ENCODE results near the gene SNAI3.

SNAI3 gene

DNA sequence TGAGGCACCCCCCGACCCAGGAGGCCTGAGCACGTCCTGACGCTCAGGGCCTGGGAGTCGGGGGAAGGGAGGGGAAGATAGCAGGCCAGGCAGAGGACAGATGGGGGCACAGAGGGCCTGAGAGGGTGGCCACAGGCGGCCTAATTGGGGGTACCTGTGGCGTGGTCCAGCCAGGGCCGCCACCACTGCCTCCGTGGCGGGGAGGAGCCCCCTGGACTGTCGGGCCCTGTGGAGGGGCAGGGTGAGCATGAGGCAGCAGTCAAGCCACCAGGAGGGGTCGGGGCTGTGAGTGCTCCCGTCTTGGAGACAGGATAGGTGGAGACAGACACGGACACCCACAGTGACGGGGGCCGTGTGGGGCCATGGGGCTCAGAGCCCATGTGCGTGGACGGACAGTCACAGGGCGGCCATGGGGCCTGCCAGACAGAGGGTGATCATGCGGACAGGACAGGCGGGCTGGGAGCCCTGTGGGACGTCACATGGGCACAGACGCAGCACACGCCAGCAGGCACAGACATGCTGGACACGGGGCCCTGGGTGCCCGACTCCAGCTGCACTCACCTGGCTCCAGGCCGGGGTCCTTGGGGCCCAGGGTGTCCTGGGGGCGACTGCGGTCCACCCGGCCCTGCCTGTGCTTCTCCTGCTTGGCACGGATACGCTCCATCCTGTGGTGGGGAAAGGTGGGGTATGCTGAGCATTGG lies 38.7 kb upstream of the SNAI3 start:
- TF ChIP-seq, protein P1, sequence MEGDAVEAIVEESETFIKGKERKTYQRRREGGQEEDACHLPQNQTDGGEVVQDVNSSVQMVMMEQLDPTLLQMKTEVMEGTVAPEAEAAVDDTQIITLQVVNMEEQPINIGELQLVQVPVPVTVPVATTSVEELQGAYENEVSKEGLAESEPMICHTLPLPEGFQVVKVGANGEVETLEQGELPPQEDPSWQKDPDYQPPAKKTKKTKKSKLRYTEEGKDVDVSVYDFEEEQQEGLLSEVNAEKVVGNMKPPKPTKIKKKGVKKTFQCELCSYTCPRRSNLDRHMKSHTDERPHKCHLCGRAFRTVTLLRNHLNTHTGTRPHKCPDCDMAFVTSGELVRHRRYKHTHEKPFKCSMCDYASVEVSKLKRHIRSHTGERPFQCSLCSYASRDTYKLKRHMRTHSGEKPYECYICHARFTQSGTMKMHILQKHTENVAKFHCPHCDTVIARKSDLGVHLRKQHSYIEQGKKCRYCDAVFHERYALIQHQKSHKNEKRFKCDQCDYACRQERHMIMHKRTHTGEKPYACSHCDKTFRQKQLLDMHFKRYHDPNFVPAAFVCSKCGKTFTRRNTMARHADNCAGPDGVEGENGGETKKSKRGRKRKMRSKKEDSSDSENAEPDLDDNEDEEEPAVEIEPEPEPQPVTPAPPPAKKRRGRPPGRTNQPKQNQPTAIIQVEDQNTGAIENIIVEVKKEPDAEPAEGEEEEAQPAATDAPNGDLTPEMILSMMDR (IDR thresholded peaks at IDR 0.05), result no peak

DNA sequence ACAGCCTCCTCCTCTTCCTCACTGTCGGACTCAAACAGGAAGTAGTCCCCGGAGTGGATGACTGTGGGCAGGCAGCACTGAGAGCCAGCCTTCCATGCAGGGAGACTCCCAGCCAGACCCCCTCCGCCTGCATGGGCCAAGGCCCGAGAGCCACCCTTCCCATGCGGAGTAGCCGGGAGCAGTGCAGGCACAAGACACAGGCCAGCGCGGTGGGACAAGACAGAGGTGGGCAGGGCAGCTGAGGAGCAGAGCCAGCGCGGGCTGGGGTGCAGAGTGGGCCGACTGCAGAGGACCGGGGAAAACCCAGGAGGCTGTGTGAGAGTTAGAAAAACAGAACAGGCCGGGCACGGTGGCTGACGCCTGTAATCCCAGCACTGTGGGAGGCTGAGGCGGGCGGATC lies 37.6 kb upstream of the SNAI3 start:
- TF ChIP-seq, protein P1 (IDR thresholded peaks at IDR 0.05), result no peak

DNA sequence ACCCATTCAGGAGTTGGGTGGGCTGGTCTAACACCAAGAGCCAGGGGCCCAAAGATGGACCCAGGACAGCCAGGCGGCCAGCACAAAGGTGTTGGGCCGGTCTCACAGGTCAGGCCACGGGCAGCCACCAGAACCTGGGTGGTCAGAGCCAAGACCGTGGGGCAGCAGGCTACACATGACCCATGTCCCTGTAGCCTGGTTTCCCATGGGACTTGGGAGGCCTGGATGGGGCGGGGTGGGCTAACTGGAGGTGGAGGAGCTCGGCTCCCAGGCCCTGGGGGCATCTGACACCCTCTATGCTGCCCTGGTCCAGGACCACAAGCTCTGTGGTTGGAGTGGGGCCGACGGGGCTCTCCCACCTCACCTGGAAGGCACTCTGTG lies 37.2 kb upstream of the SNAI3 start:
- TF ChIP-seq, protein P1 (IDR thresholded peaks at IDR 0.05), result no peak

DNA sequence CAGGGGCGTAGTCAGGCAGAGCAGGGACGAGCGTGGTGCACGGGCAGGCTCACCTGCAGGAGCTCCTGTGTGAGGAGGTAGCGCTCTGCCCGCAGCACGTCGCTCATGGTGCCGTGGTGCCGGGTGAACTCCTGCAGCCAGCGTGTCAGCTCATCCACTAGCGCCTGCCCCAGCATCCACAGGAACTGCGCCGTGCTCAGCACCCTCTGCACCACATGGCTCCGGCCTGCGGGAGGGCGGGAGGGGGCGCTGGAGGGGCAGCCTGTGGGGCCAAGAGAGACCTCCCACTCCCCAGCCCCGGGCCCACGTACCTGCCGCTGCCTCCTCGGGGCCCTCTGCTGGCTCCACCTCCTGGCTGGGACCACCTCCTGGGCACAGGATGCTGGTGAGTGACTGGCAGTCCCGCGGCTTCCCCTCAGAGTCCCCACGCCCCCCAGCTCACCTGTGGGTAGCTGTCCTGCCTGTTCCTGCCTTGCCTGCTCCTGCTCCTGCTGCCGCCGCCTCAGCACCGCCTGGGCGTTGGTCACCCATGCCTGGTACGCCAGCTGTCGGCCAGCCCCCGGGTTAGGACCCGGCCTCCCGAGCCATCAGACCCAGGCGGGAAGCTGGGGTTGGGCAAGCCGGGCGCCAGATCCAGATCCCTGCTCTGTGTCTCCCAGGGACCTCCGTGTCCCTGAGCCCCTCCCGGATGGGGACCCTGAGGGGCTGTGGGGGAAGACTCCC lies 36.6 kb upstream of the SNAI3 start:
- TF ChIP-seq, protein P1 (IDR thresholded peaks at IDR 0.05), result no peak

DNA sequence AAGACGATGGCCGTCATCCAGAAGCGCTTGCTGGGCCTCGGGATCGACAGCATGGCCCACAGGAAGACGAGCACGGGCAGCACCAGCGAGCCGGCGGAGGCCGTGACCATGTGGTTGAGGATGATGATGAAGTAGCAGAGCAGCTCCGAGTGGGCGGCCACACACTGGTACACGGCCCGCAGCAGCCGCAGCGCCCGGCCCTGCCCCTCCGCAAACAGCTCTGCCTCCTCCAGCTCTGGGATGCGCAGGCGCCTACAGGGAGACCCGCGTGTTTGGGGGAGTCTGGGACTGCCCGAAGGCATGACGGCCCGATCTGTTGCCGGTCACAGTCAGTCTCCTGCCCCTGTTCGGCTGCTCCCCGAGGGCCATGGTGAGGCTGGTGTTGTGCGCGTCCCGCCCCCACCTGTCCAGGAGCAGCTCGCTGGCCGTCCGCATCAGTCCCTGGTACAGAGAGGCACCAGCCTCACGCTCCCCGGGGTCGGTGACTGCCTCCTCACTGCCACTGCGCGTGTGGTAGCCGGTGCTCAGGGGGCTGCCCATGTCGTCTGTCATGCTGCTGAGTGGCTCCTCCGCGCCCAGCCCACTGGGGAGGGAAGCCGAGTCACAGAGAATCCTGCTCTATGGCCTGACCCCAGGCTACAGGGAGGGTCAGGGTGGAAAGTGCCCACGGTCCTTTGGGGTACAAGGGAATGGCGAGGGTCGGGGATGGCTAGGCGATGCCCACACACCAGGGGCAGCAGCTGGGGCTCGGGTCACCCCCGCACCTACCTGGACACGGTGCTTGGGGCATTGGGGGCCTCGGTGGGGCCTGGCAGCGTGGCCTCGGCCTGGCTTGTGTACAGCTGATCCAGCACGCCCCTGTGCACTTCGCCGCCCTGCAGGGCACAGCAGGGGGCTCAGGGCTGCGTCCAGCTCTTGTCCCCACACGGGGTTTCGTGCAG lies 35.8 kb upstream of the SNAI3 start:
- TF ChIP-seq, protein P1 (IDR thresholded peaks at IDR 0.05), result no peak

DNA sequence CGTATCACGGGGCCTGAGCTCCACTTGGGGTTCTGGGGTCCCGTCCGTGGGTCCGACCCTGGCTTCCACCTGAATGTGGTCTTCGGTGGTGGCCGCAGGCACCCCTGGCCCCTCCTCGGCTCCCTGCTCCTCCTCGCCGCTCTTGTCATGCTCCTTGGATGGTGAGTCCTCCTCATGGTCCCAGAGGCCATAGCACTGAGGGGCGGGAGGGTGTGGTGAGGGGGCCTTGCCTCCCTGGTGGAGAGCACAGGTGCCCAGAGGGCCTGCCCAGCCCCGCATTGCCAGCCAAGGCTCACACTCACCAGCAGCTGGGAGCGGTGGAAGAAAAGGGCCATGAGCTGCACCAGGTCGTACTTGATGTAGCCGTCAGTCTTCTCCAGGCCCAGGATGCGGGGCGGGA lies 34.9 kb upstream of the SNAI3 start:
- TF ChIP-seq, protein P1 (IDR thresholded peaks at IDR 0.05), result no peak

DNA sequence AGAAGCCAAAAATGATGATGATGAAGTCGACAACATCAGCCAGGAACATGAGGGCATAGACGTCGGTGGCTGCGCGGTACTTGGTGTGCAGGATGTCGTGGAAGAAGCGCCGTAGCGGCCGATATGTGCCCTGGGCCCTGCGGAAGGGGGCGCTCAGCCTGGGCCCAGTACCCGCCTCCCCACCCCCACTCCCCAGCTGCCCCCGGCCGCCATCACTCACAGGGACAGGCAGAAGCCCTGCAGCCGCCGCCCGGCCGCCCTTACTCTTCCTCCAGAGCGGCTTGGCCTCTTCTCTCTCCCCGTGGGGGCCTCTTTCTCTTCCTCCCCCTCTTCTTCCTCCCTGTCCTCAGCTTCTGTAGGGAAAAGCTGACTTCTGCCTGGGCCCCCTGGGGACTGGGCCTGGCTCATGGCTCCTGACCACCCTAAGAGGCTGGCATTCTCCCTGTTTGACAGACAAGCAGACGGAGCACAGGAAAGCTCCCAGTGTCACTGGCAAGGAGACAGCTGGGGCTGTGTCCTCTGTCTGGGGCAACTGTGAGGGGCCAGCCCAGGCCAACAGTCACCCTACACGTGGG lies 34.2 kb upstream of the SNAI3 start:
- TF ChIP-seq, protein P1 (IDR thresholded peaks at IDR 0.05), result no peak

Data from LNCAP (cell line).